ENCODE data around the gene BOK.
"Not testable (repeated sequence)": the region's sequence is repeated elsewhere in the genome, so short reads cannot be mapped to it uniquely, and the experiment has no call there.

BOK gene

GRCh38 chr2:241574911-241575623, 16.5 kb downstream of the BOK start:
- DNase-seq = no peak

- DNase-seq = no peak
These were observed 17.2 kb downstream of the BOK start for GRCh38 chr2:241575624-241576292.

- DNase-seq = no peak
These were observed 17.7 kb downstream of the BOK start for GRCh38 chr2:241576293-241576654.

- DNase-seq = no peak
These were observed 19.0 kb downstream of the BOK start for GRCh38 chr2:241577413-241578122.

GRCh38 chr2:241579281-241579680, 20.7 kb downstream of the BOK start:
- no peak for DNase-seq

- DNase-seq = no peak
These were observed 23.8 kb downstream of the BOK start for GRCh38 chr2:241582328-241582727.

- DNase-seq = no peak
These were observed 24.3 kb downstream of the BOK start for GRCh38 chr2:241582806-241583205.

GRCh38 chr2:241584436-241584835, 25.9 kb downstream of the BOK start:
- DNase-seq = no peak

- DNase-seq = no peak
These were observed 28.2 kb downstream of the BOK start for GRCh38 chr2:241586564-241587264.

- DNase-seq = not testable (repeated sequence)
These were observed 31.3 kb downstream of the BOK start for GRCh38 chr2:241589863-241590262.

- not testable (repeated sequence) for DNase-seq
These were observed 32.2 kb downstream of the BOK start for GRCh38 chr2:241590496-241591455.

GRCh38 chr2:241592126-241592845, 33.7 kb downstream of the BOK start:
- no peak for DNase-seq

GRCh38 chr2:241593271-241593670, 34.7 kb downstream of the BOK start:
- no peak for DNase-seq

GRCh38 chr2:241595600-241596140, 37.1 kb downstream of the BOK start:
- no peak for DNase-seq

- DNase-seq = no peak
These were observed 39.0 kb downstream of the BOK start for GRCh38 chr2:241597561-241597960.

GRCh38 chr2:241598061-241598460, 39.5 kb downstream of the BOK start:
- no peak for DNase-seq

- peak; percentile 14 to 32 for DNase-seq
These were observed 39.9 kb downstream of the BOK start for GRCh38 chr2:241598487-241598886.

GRCh38 chr2:241599615-241600014, 41.1 kb downstream of the BOK start:
- no peak for DNase-seq

- DNase-seq = no peak
These were observed 43.3 kb downstream of the BOK start for GRCh38 chr2:241601841-241602240.

- DNase-seq = no peak
These were observed 44.2 kb downstream of the BOK start for GRCh38 chr2:241602720-241603119.

- no peak for DNase-seq
These were observed 45.1 kb downstream of the BOK start for GRCh38 chr2:241603686-241604085.
